K562 (cell line): ENCODE measurements around the gene KSR2. TPM values are rescaled to one million over a fixed set of nuclear protein-coding genes. Genes with fewer than 3 reads are reported as not detected.

Source experiments
- ATAC-seq: fragments of 200-7000 bp; cut with Tn5 transposase; 3 replicates; pipeline ENCODE4 v1.9.1; 2020; ENCODE audit warnings: moderate library complexity
- BruUV-seq: library from RNA; stranded (reverse); fragments of 400-500 nt; replicated peaks from 2 replicates; lab custom pipeline; 2021; lab: Mats Ljungman, UMichigan
- CTCF ChIA-PET: fragments of 300-600 bp; formaldehyde crosslinking; extraction: SDS; loops from one replicate; lab custom pipeline; 2021; ENCODE audit warnings: low intra/inter-chr PET ratio; lab: Yijun Ruan, JAX
- POLR2A ChIA-PET: fragments of 300-600, 350-650 bp; sonication (Branson Sonifier 250); formaldehyde crosslinking; extraction: SDS; loops from one replicate; lab custom pipeline; 2021; ENCODE audit warnings: antibody characterized with exemption, inconsistent platforms; lab: Yijun Ruan, JAX
- DNase-seq, 4 experiments: peaks; one replicate each; pipeline versions ENCODE4 v3.0.0 to v3.0.0-alpha.2; 2011 to 2018; ENCODE audit warnings: low spot score in 3 of 4, mixed read lengths in 3 of 4; ENCODE audit errors: extremely low read depth in 1 of 4
- FAIRE-seq: peaks from 2 replicates; lab custom pipeline; 2011; peaks lifted over from hg19 to GRCh38; lab: Jason Lieb, UNC
- H2AFZ ChIP-seq: 2 replicates; pipeline ENCODE4 v1.6.0; 2011; ENCODE audit warnings: low read depth, low read length, control low read depth, inconsistent platforms
- H3K27ac ChIP-seq: fragments of 200-600 bp; 3 replicates; pipeline ENCODE4 v1.8.0; 2011; ENCODE audit warnings: low read depth, mild to moderate bottlenecking, control low read depth, inconsistent platforms, low read length, moderate library complexity, mixed read lengths; ENCODE audit errors: extremely low read depth
- H3K27me3 ChIP-seq, 2 experiments: fragments of 300-600 bp in 1 of 2; 2 replicates in 1 of 2; 3 replicates in 1 of 2; pipeline versions ENCODE4 v1.6.0 to v1.8.0; 2011; ENCODE audit warnings: inconsistent platforms in 2 of 2, low read length in 2 of 2, mild to moderate bottlenecking in 1 of 2, mixed read lengths in 1 of 2, moderate library complexity in 1 of 2; ENCODE audit not compliant: control insufficient read depth in 2 of 2, insufficient read depth in 2 of 2
- H3K36me3 ChIP-seq: fragments of 300-600 bp; 3 replicates; pipeline ENCODE4 v1.8.0; 2011; ENCODE audit warnings: mild to moderate bottlenecking, low read length, inconsistent platforms; ENCODE audit not compliant: control insufficient read depth, insufficient read depth
- H3K4me1 ChIP-seq, 2 experiments: fragments of 200-600 bp in 1 of 2; replicated peaks in 1 of 2; 2 replicates in 1 of 2; 3 replicates in 1 of 2; pipeline versions ENCODE4 v1.5.1 to v1.8.0; 2011; ENCODE audit warnings: inconsistent platforms in 2 of 2, low read length in 2 of 2, mild to moderate bottlenecking in 1 of 2, mixed read lengths in 1 of 2, moderate library complexity in 1 of 2; ENCODE audit not compliant: control insufficient read depth in 2 of 2, insufficient read depth in 2 of 2
- H3K4me2 ChIP-seq: 2 replicates; pipeline ENCODE4 v1.6.1; 2011; ENCODE audit warnings: low read length, control low read depth, inconsistent platforms, mixed read lengths; ENCODE audit not compliant: insufficient read depth
- H3K4me3 ChIP-seq: fragments of 200-600 bp; sonication (generic), shearing (Covaris generic); 2 replicates; pipeline ENCODE4 v1.5.1; 2016; ENCODE audit warnings: control low read depth, inconsistent platforms
- H3K79me2 ChIP-seq: fragments of 200-600 bp; 3 replicates; pipeline ENCODE4 v1.8.0; 2011; ENCODE audit warnings: low read length, inconsistent platforms; ENCODE audit not compliant: control insufficient read depth, insufficient read depth
- H3K9ac ChIP-seq, 2 experiments: 2 replicates each; pipeline versions ENCODE4 v1.6.0 to v1.6.1; 2011; ENCODE audit warnings: low read depth in 2 of 2, low read length in 2 of 2, control low read depth in 1 of 2, inconsistent platforms in 1 of 2, mild to moderate bottlenecking in 1 of 2, mixed read lengths in 1 of 2; ENCODE audit not compliant: insufficient read depth in 1 of 2
- H3K9me1 ChIP-seq: one replicate; pipeline ENCODE4 v1.6.0; 2011; ENCODE audit warnings: inconsistent platforms, mild to moderate bottlenecking, low read length, moderate library complexity; ENCODE audit not compliant: control insufficient read depth, insufficient read depth
- H3K9me3 ChIP-seq: replicated peaks from 2 replicates; pipeline ENCODE4 v1.5.1; 2011; ENCODE audit warnings: low read depth, low read length, inconsistent platforms; ENCODE audit not compliant: control insufficient read depth, insufficient read depth
- H4K20me1 ChIP-seq: replicated peaks from 2 replicates; pipeline ENCODE4 v1.6.1; 2011; ENCODE audit warnings: low read length, inconsistent platforms, mixed read lengths; ENCODE audit not compliant: control insufficient read depth, insufficient read depth
- ATF7 ChIP-seq: fragments of 450-650 bp; IDR thresholded peaks from 2 replicates; pipeline ENCODE4 v1.7.1; 2014; ENCODE audit warnings: mild to moderate bottlenecking, moderate library complexity
- BRD9 ChIP-seq: fragments of 450-650 bp; IDR thresholded peaks from 2 replicates; pipeline ENCODE4 v1.6.1; 2018; ENCODE audit warnings: low read depth; ENCODE audit not compliant: partially characterized antibody
- HBP1 ChIP-seq: fragments of 450-650 bp; formaldehyde crosslinking; IDR thresholded peaks from 2 replicates; pipeline ENCODE4 v1.4.0; 2022; ENCODE audit warnings: missing genetic modification characterization
- NR2C1 ChIP-seq, 2 experiments: fragments of 450-650 bp; IDR thresholded peaks; 2 replicates each; pipeline ENCODE4 v1.6.1; 2017; ENCODE audit warnings: mild to moderate bottlenecking in 2 of 2, antibody characterized with exemption in 1 of 2, inconsistent platforms in 1 of 2, missing compliant biosample characterization in 1 of 2, missing genetic modification characterization in 1 of 2
- PCBP2 ChIP-seq: fragments of 200-400 bp; formaldehyde crosslinking; IDR thresholded peaks from 2 replicates; pipeline ENCODE4 v1.6.1; 2018; ENCODE audit warnings: low read length, low read depth, mild to moderate bottlenecking, moderate library complexity; ENCODE audit not compliant: poor library complexity, severe bottlenecking
- POLR3A ChIP-seq: IDR thresholded peaks from 2 replicates; pipeline ENCODE4 v1.6.1; 2011; ENCODE audit warnings: borderline replicate concordance, mild to moderate bottlenecking, moderate library complexity; ENCODE audit not compliant: insufficient read length, insufficient read depth; ENCODE audit errors: extremely low read depth
- RBM22 ChIP-seq: fragments of 200-400 bp; formaldehyde crosslinking; IDR thresholded peaks from 2 replicates; pipeline ENCODE4 v1.6.1; 2018; ENCODE audit warnings: low read length, low read depth; ENCODE audit not compliant: poor library complexity, severe bottlenecking
- RFX5 ChIP-seq: IDR thresholded peaks from 2 replicates; pipeline ENCODE4 v1.6.1; 2011; ENCODE audit warnings: low read depth, mild to moderate bottlenecking, improper control_type of control experiment, low read length
- SMAD3 ChIP-seq: fragments of 450-650 bp; formaldehyde crosslinking; conservative IDR thresholded peaks from 2 replicates; pipeline ENCODE4 v1.4.0; 2020; ENCODE audit warnings: mild to moderate bottlenecking
- SMARCB1 ChIP-seq: IDR thresholded peaks from 2 replicates; pipeline ENCODE4 v1.6.1; 2011; ENCODE audit warnings: improper control_type of control experiment, low read depth; ENCODE audit not compliant: insufficient read length
- SRF ChIP-seq, 2 experiments: fragments of 250-450, 450-650 bp in 1 of 2; sonication (Bioruptor Pico) in 1 of 2; sonication (generic) in 1 of 2; formaldehyde crosslinking; IDR thresholded peaks; 2 replicates each; pipeline versions ENCODE4 v1.5.0 to v1.5.1; 2020 to 2022; ENCODE audit warnings: mild to moderate bottlenecking in 1 of 2, missing genetic modification reagents in 1 of 2
- STAT5B ChIP-seq: fragments of 250-450 bp; sonication (Bioruptor Pico); IDR thresholded peaks from 2 replicates; pipeline ENCODE4 v1.8.0; 2021; ENCODE audit warnings: mild to moderate bottlenecking, inconsistent platforms
- THRA ChIP-seq: fragments of 450-650 bp; IDR thresholded peaks from 2 replicates; pipeline ENCODE4 v1.6.1; 2017; ENCODE audit warnings: mild to moderate bottlenecking, moderate library complexity
- ZBTB7A ChIP-seq: IDR thresholded peaks from 2 replicates; pipeline ENCODE4 v1.6.1; 2011; ENCODE audit warnings: low read depth, mild to moderate bottlenecking, low read length, moderate library complexity, borderline replicate concordance; ENCODE audit not compliant: control insufficient read depth
- ZNF143 ChIP-seq: sonication (generic); formaldehyde crosslinking; IDR thresholded peaks from 2 replicates; pipeline ENCODE4 v1.9.0; 2022; ENCODE audit warnings: mild to moderate bottlenecking, missing genetic modification reagents
- ZNF23 ChIP-seq: fragments of 250-450 bp; sonication (Bioruptor Pico); IDR thresholded peaks from 2 replicates; pipeline ENCODE4 v1.4.0; 2020; ENCODE audit warnings: mild to moderate bottlenecking
- ZNF511 ChIP-seq: sonication (generic); formaldehyde crosslinking; IDR thresholded peaks from 2 replicates; pipeline ENCODE4 v1.8.0; 2022; ENCODE audit warnings: mild to moderate bottlenecking, missing genetic modification reagents
- WGBS: fragments of 100-300 bp; shearing (Covaris generic); methylation state at CpG from one replicate; pipeline ENCODE4 v1.1.6; 2016; ENCODE audit warnings: low coverage, mixed read lengths; ENCODE audit not compliant: insufficient coverage; ENCODE audit errors: missing lambda C conversion rate; 5-methylcytosine and 5-hydroxymethylcytosine counted together
- in situ Hi-C: fragments of 300-500 bp; cut with MboI; formaldehyde crosslinking; loops from 4 replicates; pipeline ENCODE4 v1.15.0; 2018; ENCODE audit warnings: inconsistent platforms, mixed read lengths
- intact Hi-C: fragments of 100-400 bp; cut with micrococcal nuclease; formaldehyde crosslinking; loops from 2 replicates; pipeline ENCODE4 v1.14.2; 2022
- polyA plus RNA-seq, 8 experiments: library from polyadenylated mRNA; depleted of rRNA in 4 of 8; stranded (reverse) in 5 of 8; unstranded in 3 of 8; fragments of >200 nt; fragmentation: Nextera tagmentation in 2 of 8; fragmentation: Illumina TruSeq in 1 of 8; extraction: Ambion mirVana in 2 of 8; extraction: Trizol in 1 of 8; gene quantifications; 2 replicates each; pipeline versions ENCODE4 v1.2.1 to v1.2.3, GENCODE V29; 2011 to 2014; ENCODE audit warnings: inconsistent platforms in 1 of 8, missing spikeins in 1 of 8
- total RNA-seq, 7 experiments: library from RNA; depleted of rRNA in 6 of 7; stranded (reverse); fragments of >200 nt in 6 of 7; fragmentation: Illumina TruSeq in 2 of 7; extraction: Trizol in 2 of 7; gene quantifications; 2 replicates each; pipeline versions ENCODE4 v1.2.1 to v1.2.3, GENCODE V29; 2011 to 2021; ENCODE audit warnings: low replicate concordance in 1 of 7
- TF ChIP-seq, protein P1 (sequence below): fragments of 250-450 bp; sonication (Bioruptor Pico); IDR thresholded peaks from 2 replicates; pipeline ENCODE4 v1.8.0; 2021; ENCODE audit warnings: borderline replicate concordance, mild to moderate bottlenecking, moderate library complexity; ENCODE audit not compliant: poor library complexity, severe bottlenecking

The KSR2 gene
- total and polyA plus RNA-seq, 9 of the 15 experiments (the other 6 are each of a cell fraction or from before 2014, with no cell fraction given): not detected

DNA sequence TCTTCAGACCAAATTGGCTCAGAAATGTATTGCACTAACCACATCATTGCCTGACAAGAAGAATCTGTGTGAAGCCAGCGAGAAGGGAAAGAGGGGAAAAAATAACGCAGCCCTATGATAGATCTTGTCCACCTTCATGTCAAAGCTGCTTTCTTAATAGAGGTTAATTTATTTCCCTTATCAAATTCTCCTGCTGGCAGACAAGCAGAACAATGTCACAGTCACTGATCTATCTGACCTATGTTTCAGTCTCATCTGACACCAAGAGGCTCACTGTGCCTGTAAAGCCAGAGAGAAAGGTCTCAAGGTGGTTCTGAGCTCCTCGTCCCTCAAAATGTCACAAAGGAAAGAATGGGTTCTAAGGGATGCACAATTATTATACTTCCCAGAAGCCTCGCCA lies 417.1 kb downstream of the KSR2 start:
- Histone ChIP-seq H3K4me3 (no peak overlapping the region), H3K9me1 (no peaks in the 10 kb centered on the region), H3K4me1 (no peaks in the 10 kb centered on the region), H3K36me3 (no peaks in the 10 kb centered on the region)
- CTCF ChIA-PET: no interaction called here
- DNase-seq (no peak), FAIRE-seq (no peak), ATAC-seq (no peak)
- in situ Hi-C loops: no loop called here
- no TSS peak for BruUV-seq
- 0% methylated on average over 4 of the region's 4 CpGs for WGBS
- intact Hi-C loops: no loop called here
- POLR2A ChIA-PET: no interaction called here
- no peak for TF ChIP-seq RFX5
- no peak for TF ChIP-seq HBP1 (CRISPR knock-in tag)
- no peak for TF ChIP-seq SMARCB1
- no peak for TF ChIP-seq SMAD3 (CRISPR knock-in tag)
- no peak for TF ChIP-seq ZNF23 (CRISPR knock-in tag)
- TF ChIP-seq PCBP2: no peak
- no peak for TF ChIP-seq THRA
- TF ChIP-seq ATF7: no peak
- TF ChIP-seq POLR3A: no peak
- no peak for TF ChIP-seq NR2C1 (IDR thresholded peaks at IDR 0.05)
- no peak for TF ChIP-seq NR2C1 (tag; IDR thresholded peaks at IDR 0.05)
- TF ChIP-seq RBM22: no peak
- TF ChIP-seq BRD9: no peak
- TF ChIP-seq SRF (CRISPR knock-in tag; IDR thresholded peaks at IDR 0.05): no peak
- TF ChIP-seq, protein P1, sequence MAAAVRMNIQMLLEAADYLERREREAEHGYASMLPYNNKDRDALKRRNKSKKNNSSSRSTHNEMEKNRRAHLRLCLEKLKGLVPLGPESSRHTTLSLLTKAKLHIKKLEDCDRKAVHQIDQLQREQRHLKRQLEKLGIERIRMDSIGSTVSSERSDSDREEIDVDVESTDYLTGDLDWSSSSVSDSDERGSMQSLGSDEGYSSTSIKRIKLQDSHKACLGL (CRISPR knock-in tag): no peak
- no peak for TF ChIP-seq ZNF511 (CRISPR knock-in tag)
- TF ChIP-seq ZBTB7A: no peak
- TF ChIP-seq STAT5B: no peak
- no peak for TF ChIP-seq ZNF143 (CRISPR knock-in tag)
- TF ChIP-seq, all 486 proteins: peak for 0
- no peak overlapping the region for H3K4me2 ChIP-seq
- H3K79me2 ChIP-seq: no peaks in the 10 kb centered on the region
- H3K27ac ChIP-seq: no peak overlapping the region
- no peaks in the 10 kb centered on the region; a peak in 1 of 5 replicates for H3K27me3 ChIP-seq
- H3K9ac ChIP-seq: no peak overlapping the region
- H2AFZ ChIP-seq: no peak overlapping the region
- no peaks in the 10 kb centered on the region for H4K20me1 ChIP-seq
- no peaks in the 10 kb centered on the region for H3K9me3 ChIP-seq
